Measurements from ENCODE around the gene NAT8L.

NAT8L gene

GRCh38 chr4:2104556-2105345 lies 45.6 kb downstream of the NAT8L start:
- intact Hi-C loops (cut with DNase I): no loop called here
- DNase-seq: peak in 1 of 10 donors; percentile 53

GRCh38 chr4:2105559-2105958 lies 46.4 kb downstream of the NAT8L start:
- intact Hi-C loops (cut with DNase I): no loop called here

GRCh38 chr4:2116687-2117400 lies 57.7 kb downstream of the NAT8L start:
- no peak for DNase-seq
- intact Hi-C loops (cut with DNase I): no loop called here

More at GRCh38 chr4:2105559-2105958, 46.4 kb downstream of the NAT8L start:
- no peak for DNase-seq

Data from posterior cingulate gyrus (tissue), 11 donors.